BLaER1 treated with 17β-estradiol and CSF1 and Interleukin-3, amounts not matched to agents 10 nM and 100 nM (cell line): ENCODE results near the gene TMED9.

ENCODE experiments used
- H3K27ac ChIP-seq, 11 experiments: shearing (Covaris generic); formaldehyde crosslinking; 2 replicates each; pipeline ENCODE4 v1.8.1; 2022
- H3K27me3 ChIP-seq, 11 experiments: shearing (Covaris generic); formaldehyde crosslinking; 2 replicates each; pipeline ENCODE4 v1.8.1; 2022
- H3K36me3 ChIP-seq, 11 experiments: shearing (Covaris generic); formaldehyde crosslinking; 2 replicates each; pipeline ENCODE4 v1.8.1; 2022
- H3K4me1 ChIP-seq, 10 experiments: shearing (Covaris generic); formaldehyde crosslinking; 2 replicates each; pipeline ENCODE4 v1.8.1; 2022
- H3K4me2 ChIP-seq, 11 experiments: shearing (Covaris generic); formaldehyde crosslinking; 2 replicates each; pipeline ENCODE4 v1.8.1; 2022
- H3K4me3 ChIP-seq, 10 experiments: shearing (Covaris generic); formaldehyde crosslinking; 2 replicates each; pipeline ENCODE4 v1.8.1; 2022
- H3K9ac ChIP-seq, 11 experiments: shearing (Covaris generic); formaldehyde crosslinking; 2 replicates each; pipeline ENCODE4 v1.8.1; 2022
- H3K9me3 ChIP-seq, 11 experiments: shearing (Covaris generic); formaldehyde crosslinking; replicated peaks in 1 of 11; 2 replicates each; pipeline ENCODE4 v1.8.1; 2022
- H4K20me1 ChIP-seq, 11 experiments: shearing (Covaris generic); formaldehyde crosslinking; 2 replicates each; pipeline ENCODE4 v1.8.1; 2022
- Cebpa-rat ChIP-seq, 11 experiments: shearing (Covaris generic); IDR thresholded peaks; 2 replicates each; pipeline ENCODE4 v1.8.1; 2022

The TMED9 gene

GRCh38 chr5:177565046-177565445 is 27.0 kb upstream of the TMED9 start:
- H3K9me3 ChIP-seq: peaks cover 11 to 19% (median 14%) of the 10 kb centered on the region in 11 experiments
- no peak overlapping the region for H3K27ac ChIP-seq
- H3K4me1 ChIP-seq: peaks cover 0 to 3% (median 0%) of the 10 kb centered on the region in 10 experiments; a peak in 2 of 20 replicates
- no peaks in the 10 kb centered on the region for H4K20me1 ChIP-seq
- no peaks in the 10 kb centered on the region for H3K36me3 ChIP-seq
- no peaks in the 10 kb centered on the region for H3K27me3 ChIP-seq
- no peak for TF ChIP-seq Cebpa-rat (IDR thresholded peaks at IDR 0.05)
- no peak overlapping the region for H3K4me3 ChIP-seq
- no peak overlapping the region for H3K9ac ChIP-seq
- H3K4me2 ChIP-seq: no peak overlapping the region

DNA sequence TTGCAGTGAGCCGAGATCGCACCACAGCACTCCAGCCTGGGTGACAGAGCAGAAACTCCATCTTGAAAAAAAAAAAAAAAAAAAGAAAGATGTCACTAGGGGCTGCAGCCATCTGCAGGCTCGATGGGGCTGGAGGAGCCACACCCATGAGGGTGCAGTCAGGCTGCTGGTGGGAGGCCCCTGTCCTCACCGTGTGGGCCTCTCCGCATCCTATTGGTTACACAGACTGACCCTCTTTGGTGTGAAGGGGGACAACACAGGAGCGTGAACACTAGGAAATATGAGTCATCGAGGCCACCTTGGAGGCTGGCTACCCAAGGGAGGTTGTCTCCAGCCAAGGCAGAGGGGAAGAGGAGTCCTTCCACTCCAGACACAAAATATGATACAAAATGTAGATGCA is 23.7 kb upstream of the TMED9 start:
- Histone ChIP-seq H3K36me3 (no peaks in the 10 kb centered on the region), H3K4me1 (peaks cover 0 to 3% (median 0%) of the 10 kb centered on the region in 10 experiments; a peak in 2 of 20 replicates), H3K4me2 (no peak overlapping the region), H3K9ac (no peak overlapping the region), H3K9me3 (no peaks in the 10 kb centered on the region), H3K27me3 (no peaks in the 10 kb centered on the region), H3K27ac (no peak overlapping the region), H3K4me3 (no peak overlapping the region), H4K20me1 (no peaks in the 10 kb centered on the region)
- TF ChIP-seq Cebpa-rat (IDR thresholded peaks at IDR 0.05): no peak

- TF ChIP-seq Cebpa-rat (IDR thresholded peaks at IDR 0.05): no peak
- no peaks in the 10 kb centered on the region for H3K27me3 ChIP-seq
- no peak overlapping the region for H3K4me3 ChIP-seq
- H3K36me3 ChIP-seq: no peaks in the 10 kb centered on the region
- H3K4me1 ChIP-seq: peaks cover 0 to 3% (median 0%) of the 10 kb centered on the region in 10 experiments; a peak in 2 of 20 replicates
- no peak overlapping the region for H3K9ac ChIP-seq
- no peaks in the 10 kb centered on the region for H4K20me1 ChIP-seq
- H3K27ac ChIP-seq: no peak overlapping the region
- H3K4me2 ChIP-seq: no peak overlapping the region
- H3K9me3 ChIP-seq: no peaks in the 10 kb centered on the region
Observed at GRCh38 chr5:177569894-177570293, 22.1 kb upstream of the TMED9 start.

GRCh38 chr5:177575488-177575887 is 16.5 kb upstream of the TMED9 start:
- H3K27me3 ChIP-seq: no peaks in the 10 kb centered on the region
- no peak overlapping the region for H3K27ac ChIP-seq
- TF ChIP-seq Cebpa-rat (IDR thresholded peaks at IDR 0.05): no peak

GRCh38 chr5:177576169-177576568 is 15.8 kb upstream of the TMED9 start:
- H3K4me3 ChIP-seq: no peak overlapping the region
- no peak overlapping the region for H3K27ac ChIP-seq
- H3K9me3 ChIP-seq: no peaks in the 10 kb centered on the region
- H3K4me1 ChIP-seq: no peaks in the 10 kb centered on the region
- no peaks in the 10 kb centered on the region for H3K36me3 ChIP-seq
- H3K27me3 ChIP-seq: no peaks in the 10 kb centered on the region
- H4K20me1 ChIP-seq: no peaks in the 10 kb centered on the region
- no peak for TF ChIP-seq Cebpa-rat (IDR thresholded peaks at IDR 0.05)
- no peak overlapping the region for H3K9ac ChIP-seq
- no peak overlapping the region for H3K4me2 ChIP-seq

More at GRCh38 chr5:177575488-177575887, 16.5 kb upstream of the TMED9 start:
- H3K4me3 ChIP-seq: no peak overlapping the region
- no peaks in the 10 kb centered on the region for H3K9me3 ChIP-seq
- H3K36me3 ChIP-seq: no peaks in the 10 kb centered on the region
- H3K4me1 ChIP-seq: no peaks in the 10 kb centered on the region
- no peak overlapping the region for H3K9ac ChIP-seq
- no peak overlapping the region for H3K4me2 ChIP-seq
- H4K20me1 ChIP-seq: no peaks in the 10 kb centered on the region

GRCh38 chr5:177578316-177578715 is 13.7 kb upstream of the TMED9 start:
- Histone ChIP-seq H3K4me2 (no peak overlapping the region), H3K9ac (no peak overlapping the region), H3K27ac (no peak overlapping the region), H3K27me3 (no peaks in the 10 kb centered on the region), H4K20me1 (no peaks in the 10 kb centered on the region), H3K4me1 (no peaks in the 10 kb centered on the region), H3K4me3 (no peak overlapping the region), H3K36me3 (no peaks in the 10 kb centered on the region), H3K9me3 (no peaks in the 10 kb centered on the region)
- no peak for TF ChIP-seq Cebpa-rat (IDR thresholded peaks at IDR 0.05)

GRCh38 chr5:177588413-177588909 is 3.5 kb upstream of the TMED9 start:
- H3K36me3 ChIP-seq: peaks cover 4 to 7% (median 6%) of the 10 kb centered on the region in 11 experiments
- no peak for TF ChIP-seq Cebpa-rat (IDR thresholded peaks at IDR 0.05)
- peaks cover 8 to 18% (median 13%) of the 10 kb centered on the region in 10 experiments for H3K4me1 ChIP-seq
- no peak overlapping the region for H3K4me2 ChIP-seq
- H3K4me3 ChIP-seq: no peak overlapping the region
- H3K27me3 ChIP-seq: no peaks in the 10 kb centered on the region
- no peak overlapping the region for H3K27ac ChIP-seq
- peaks cover 6 to 12% (median 8%) of the 10 kb centered on the region in 11 experiments; a peak in 19 of 22 replicates for H4K20me1 ChIP-seq
- H3K9me3 ChIP-seq: no peaks in the 10 kb centered on the region
- H3K9ac ChIP-seq: no peak overlapping the region

DNA sequence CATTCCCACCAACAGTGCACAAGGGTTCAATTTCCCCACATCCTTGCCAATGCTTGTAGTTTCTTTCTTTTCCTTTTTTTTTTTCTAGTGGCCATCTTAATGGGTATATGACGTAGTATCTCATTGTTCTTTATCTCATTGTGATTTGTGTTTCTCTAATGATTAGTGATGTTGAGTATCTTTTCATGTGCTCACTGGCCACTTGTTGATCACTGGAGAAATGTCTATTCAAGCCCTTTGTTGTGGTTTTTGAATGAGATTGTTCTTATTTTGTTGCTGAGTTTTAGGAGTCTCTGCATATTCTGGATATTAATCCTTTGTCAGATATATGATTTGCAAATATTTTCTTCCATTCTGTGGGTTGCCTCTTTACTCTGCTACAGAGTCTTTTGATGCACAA is 1.6 kb upstream of the TMED9 start:
- Histone ChIP-seq H3K27me3 (no peaks in the 10 kb centered on the region), H3K36me3 (peaks cover 23 to 27% (median 26%) of the 10 kb centered on the region in 11 experiments), H3K9ac (no peak overlapping the region), H4K20me1 (peaks cover 18 to 31% (median 28%) of the 10 kb centered on the region in 11 experiments; a peak in 21 of 22 replicates), H3K4me3 (no peak overlapping the region), H3K4me2 (no peak overlapping the region), H3K27ac (no peak overlapping the region), H3K9me3 (no peaks in the 10 kb centered on the region), H3K4me1 (peaks cover 13 to 38% (median 25%) of the 10 kb centered on the region in 10 experiments)
- TF ChIP-seq Cebpa-rat (IDR thresholded peaks at IDR 0.05): no peak

DNA sequence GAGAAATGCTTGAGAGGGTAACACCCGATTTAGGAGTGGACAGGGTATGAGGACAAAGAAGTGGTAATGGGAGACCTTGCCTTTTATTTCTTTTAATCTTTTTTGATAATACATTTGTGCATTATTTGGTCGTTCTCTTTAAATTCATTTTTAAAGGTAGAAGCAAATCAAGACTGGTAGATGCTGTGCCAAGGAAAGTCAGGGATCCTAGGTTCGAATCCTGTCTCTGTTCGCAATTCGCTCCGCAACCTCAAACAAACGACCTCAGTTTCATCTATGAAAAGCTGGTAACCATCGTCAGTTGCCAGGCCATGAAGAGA is 353 bp upstream of the TMED9 start:
- H3K4me3 ChIP-seq: peak overlapping the region; percentile 80 to 95 (median 90)
- peaks cover 13 to 46% (median 29%) of the 10 kb centered on the region in 10 experiments for H3K4me1 ChIP-seq
- H3K4me2 ChIP-seq: peak overlapping the region; percentile 49 to 94 (median 86)
- peaks cover 36 to 39% (median 38%) of the 10 kb centered on the region in 11 experiments for H3K36me3 ChIP-seq
- no peaks in the 10 kb centered on the region for H3K27me3 ChIP-seq
- H3K27ac ChIP-seq: peak overlapping the region in 6 of 11 experiments; percentile 85 to 91 (median 89); a peak in 7 of 22 replicates
- H3K9me3 ChIP-seq: no peaks in the 10 kb centered on the region
- H3K9ac ChIP-seq: peak overlapping the region in 10 of 11 experiments; percentile 87 to 95 (median 90); a peak in 15 of 22 replicates
- no peak for TF ChIP-seq Cebpa-rat (IDR thresholded peaks at IDR 0.05)
- peaks cover 18 to 44% (median 38%) of the 10 kb centered on the region in 11 experiments; a peak in 21 of 22 replicates for H4K20me1 ChIP-seq

DNA sequence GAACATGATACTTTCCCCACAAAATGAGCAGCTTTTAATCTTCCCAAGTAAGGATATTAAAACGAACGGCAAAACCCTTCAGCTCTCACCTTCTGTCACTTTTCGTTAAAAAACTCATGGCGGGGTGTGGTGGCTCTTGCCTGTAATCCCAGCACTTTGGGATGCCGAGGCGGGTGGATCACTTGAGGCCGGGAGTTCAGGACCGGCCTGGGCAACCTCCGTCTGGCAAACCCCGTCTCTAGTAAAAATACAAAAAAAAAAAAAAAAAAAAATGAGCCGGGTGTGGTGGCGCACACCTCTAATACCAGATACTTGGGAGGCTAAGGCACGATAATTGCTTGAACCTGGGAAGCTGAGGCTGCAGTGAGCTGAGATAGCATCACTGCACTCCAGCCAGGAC is 902 bp downstream of the TMED9 start:
- peak overlapping the region in 10 of 11 experiments; percentile 81 to 91 (median 87); a peak in 19 of 22 replicates for H3K27ac ChIP-seq

More for the DNA sequence above, 902 bp downstream of the TMED9 start:
- Histone ChIP-seq H4K20me1 (peaks cover 18 to 50% (median 39%) of the 10 kb centered on the region in 11 experiments; a peak in 21 of 22 replicates), H3K9me3 (no peaks in the 10 kb centered on the region), H3K36me3 (peaks cover 39 to 45% (median 43%) of the 10 kb centered on the region in 11 experiments), H3K9ac (peak overlapping the region; percentile 82 to 95 (median 89)), H3K4me1 (peaks cover 13 to 58% (median 32%) of the 10 kb centered on the region in 10 experiments), H3K27me3 (no peaks in the 10 kb centered on the region), H3K4me3 (peak overlapping the region; percentile 80 to 95 (median 90)), H3K4me2 (peak overlapping the region; percentile 77 to 97 (median 86))
- TF ChIP-seq Cebpa-rat (IDR thresholded peaks at IDR 0.05): no peak
